ENCODE measurements around the gene ABCB4. TPM values are rescaled to one million over a fixed set of nuclear protein-coding genes. Genes with fewer than 3 reads are reported as not detected.

Gene ABCB4
- total and polyA plus RNA-seq, 3 donors from 2014 or later, result 1.7 to 2.6 (median 2.0) TPM

GRCh38 chr7:87498893-87499292, 23.4 kb upstream of the ABCB4 start:
- H3K36me3 ChIP-seq (ENCODE audit: low read depth, missing control alignments), result no peaks in the 10 kb centered on the region

DNA sequence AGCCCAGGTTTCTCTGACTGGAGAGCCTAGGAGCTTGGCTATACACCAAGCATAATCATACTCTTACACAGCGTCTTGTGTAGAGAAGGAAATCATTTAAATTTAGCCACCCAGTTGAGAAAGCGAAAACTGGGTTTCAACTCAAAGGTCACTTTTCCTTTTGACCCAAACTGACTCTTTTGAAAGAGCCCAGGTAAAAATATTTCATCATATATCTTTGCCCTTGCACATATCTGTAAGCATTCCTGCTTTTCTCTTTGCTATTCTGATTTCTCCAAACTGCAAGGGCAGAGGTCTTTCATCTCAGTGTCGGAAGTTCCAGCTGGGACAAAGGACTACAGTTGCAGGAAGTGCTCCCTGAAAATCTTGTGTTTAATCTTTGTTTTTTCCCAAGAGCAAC, 22.0 kb upstream of the ABCB4 start:
- no peak for DNase-seq
- no peaks in the 10 kb centered on the region for H3K36me3 ChIP-seq (ENCODE audit: low read depth, missing control alignments)
- 82 to 88% methylated on average over 3 of the region's 3 CpGs for WGBS, 2 donors
- TF ChIP-seq POLR2A (IDR thresholded peaks at IDR 0.05) (no peak), CTCF (IDR thresholded peaks at IDR 0.05) (no peak)
- H3K9me3 ChIP-seq, result no peaks in the 10 kb centered on the region
- H3K4me1 ChIP-seq, result no peaks in the 10 kb centered on the region
- H3K27ac ChIP-seq, result no peak overlapping the region
- H3K27me3 ChIP-seq, result no peaks in the 10 kb centered on the region
- intact Hi-C loops (cut with DNase I; ENCODE audit: low total_unique reads), result no loop called here
- no peak overlapping the region for H3K4me3 ChIP-seq

More at GRCh38 chr7:87498893-87499292, 23.4 kb upstream of the ABCB4 start:
- intact Hi-C loops (cut with DNase I; ENCODE audit: low total_unique reads), result no loop called here
- DNase-seq, result no peak
- no peak overlapping the region for H3K27ac ChIP-seq
- no peaks in the 10 kb centered on the region for H3K4me1 ChIP-seq
- WGBS, 2 donors, result 50 to 70% methylated on average over 1 of the region's 1 CpG
- TF ChIP-seq POLR2A (IDR thresholded peaks at IDR 0.05) (no peak), CTCF (IDR thresholded peaks at IDR 0.05) (no peak)
- no peaks in the 10 kb centered on the region for H3K27me3 ChIP-seq
- H3K9me3 ChIP-seq, result no peaks in the 10 kb centered on the region
- no peak overlapping the region for H3K4me3 ChIP-seq

DNA sequence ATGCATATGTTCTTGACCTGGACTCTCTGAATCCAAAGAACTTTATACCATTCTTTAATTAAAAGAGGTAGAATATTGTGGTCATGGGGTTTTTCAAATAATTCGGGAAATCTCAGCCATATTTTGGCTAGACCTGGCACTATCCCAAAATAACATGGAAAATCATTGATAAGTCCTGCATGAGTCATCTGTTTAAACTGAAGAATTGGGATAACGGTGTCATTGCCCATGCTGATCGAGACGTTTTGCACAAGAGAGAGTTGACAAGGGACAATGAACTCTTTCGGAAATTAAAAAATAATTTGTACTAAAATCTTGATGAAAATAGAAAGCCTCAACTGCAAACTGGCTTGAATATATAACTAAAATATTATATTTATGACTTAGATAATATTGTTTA, 19.9 kb upstream of the ABCB4 start:
- no peak for TF ChIP-seq POLR2A (IDR thresholded peaks at IDR 0.05)
- Histone ChIP-seq H3K36me3 (ENCODE audit: low read depth, missing control alignments) (no peaks in the 10 kb centered on the region), H3K4me3 (no peak overlapping the region), H3K9me3 (no peaks in the 10 kb centered on the region), H3K27me3 (no peaks in the 10 kb centered on the region), H3K4me1 (no peaks in the 10 kb centered on the region), H3K27ac (no peak overlapping the region)
- WGBS, 2 donors, result 89 to 90% methylated on average over 5 of the region's 5 CpGs
- intact Hi-C loops (cut with DNase I; ENCODE audit: low total_unique reads), result no loop called here
- DNase-seq, result no peak

- Histone ChIP-seq H3K27ac (no peak overlapping the region), H3K9me3 (no peaks in the 10 kb centered on the region), H3K4me3 (no peak overlapping the region), H3K36me3 (ENCODE audit: low read depth, missing control alignments) (no peaks in the 10 kb centered on the region), H3K27me3 (no peaks in the 10 kb centered on the region), H3K4me1 (no peaks in the 10 kb centered on the region)
- 96 to 100% methylated on average over 1 of the region's 1 CpG for WGBS, 2 donors
- TF ChIP-seq CTCF (IDR thresholded peaks at IDR 0.05), result no peak
- no peak for TF ChIP-seq POLR2A (IDR thresholded peaks at IDR 0.05)
- DNase-seq, result no peak
- intact Hi-C loops (cut with DNase I; ENCODE audit: low total_unique reads), result no loop called here
These were observed 19.0 kb upstream of the ABCB4 start for GRCh38 chr7:87494454-87494853.

GRCh38 chr7:87483131-87483530, 7.7 kb upstream of the ABCB4 start:
- 100% methylated on average over 1 to 2 of the region's 2 CpGs for WGBS, 2 donors
- Histone ChIP-seq H3K9me3 (no peaks in the 10 kb centered on the region), H3K27me3 (no peaks in the 10 kb centered on the region), H3K4me1 (no peaks in the 10 kb centered on the region), H3K27ac (no peak overlapping the region), H3K4me3 (no peak overlapping the region), H3K36me3 (ENCODE audit: low read depth, missing control alignments) (no peaks in the 10 kb centered on the region)
- no peak for DNase-seq
- intact Hi-C loops (cut with DNase I; ENCODE audit: low total_unique reads), result no loop called here
- no peak for TF ChIP-seq CTCF (IDR thresholded peaks at IDR 0.05)
- no peak for TF ChIP-seq POLR2A (IDR thresholded peaks at IDR 0.05)

All from testis (tissue), 3 donors.